Body of pancreas (tissue), 4 donors: ENCODE results near the gene CABP1. TPM values are rescaled to one million over a fixed set of nuclear protein-coding genes. Genes with fewer than 3 reads are reported as not detected.

Experiments
- ATAC-seq: fragments of 150-250 bp; one replicate; pipeline ENCODE4 v1.9.1; 2016
- DNase-seq, 4 donors: peaks; one replicate each; pipeline ENCODE4 v3.0.0-alpha.2; 2019
- H3K27ac ChIP-seq, 4 donors: fragments of 200-600 bp; sonication (generic); 1 replicate in 3 of 4; 2 replicates in 1 of 4; pipeline versions ENCODE4 v1.5.1 to v1.6.1; 2016 to 2019; ENCODE audit warnings: mild to moderate bottlenecking in 1 of 4, mixed read lengths in 1 of 4, moderate library complexity in 1 of 4
- H3K27me3 ChIP-seq, 2 donors: fragments of 200-600 bp; sonication (generic); one replicate each; pipeline ENCODE4 v1.6.0; 2016; ENCODE audit warnings: mild to moderate bottlenecking in 1 of 2
- H3K36me3 ChIP-seq, 2 donors: fragments of 200-600 bp; sonication (generic); replicated peaks in 1 of 2; 2 replicates each; pipeline ENCODE4 v1.5.1; 2016; ENCODE audit warnings: low read depth in 2 of 2; ENCODE audit not compliant: insufficient read depth in 1 of 2
- H3K4me1 ChIP-seq: fragments of 200-600 bp; sonication (generic); one replicate; pipeline ENCODE4 v1.6.0; 2016
- H3K4me3 ChIP-seq, 2 donors: fragments of 200-600 bp; sonication (generic); 1 replicate in 1 of 2; 2 replicates in 1 of 2; pipeline ENCODE4 v1.5.1; 2016 to 2019
- H3K9me3 ChIP-seq, 3 donors: fragments of 200-600 bp; sonication (generic); 1 replicate in 2 of 3; 2 replicates in 1 of 3; pipeline ENCODE4 v1.5.1; 2016
- CTCF ChIP-seq, 7 experiments: fragments of 450-650 bp in 4 of 7; fragments of 200-600 bp in 3 of 7; sonication (generic) in 3 of 7; IDR thresholded peaks; one replicate each; pipeline ENCODE4 v1.5.1; 2016 to 2019; ENCODE audit warnings: antibody characterized with exemption in 7 of 7
- POLR2A ChIP-seq, 3 donors: fragments of 450-650 bp; IDR thresholded peaks; one replicate each; pipeline ENCODE4 v1.6.1; 2016; ENCODE audit warnings: antibody characterized with exemption in 3 of 3, mild to moderate bottlenecking in 2 of 3
- WGBS, 2 donors: methylation state at CpG; one replicate each; pipeline ENCODE4 v1.1.5; 2017; 5-methylcytosine and 5-hydroxymethylcytosine counted together
- intact Hi-C: fragments of 100-400 bp; cut with DNase I; formaldehyde crosslinking; loops from one replicate; pipeline ENCODE4 v1.15.1; 2023
- total RNA-seq, 2 donors: library from RNA; depleted of rRNA; stranded (reverse); fragments of >200 nt; gene quantifications; one replicate each; pipeline ENCODE4 v1.1.0, GENCODE V29; 2016

CABP1 gene
- total RNA-seq, 2 donors from 2014 or later = 0.33 to 1.0 TPM

GRCh38 chr12:120678572-120678971 lies 38.1 kb downstream of the CABP1 start:
- H3K27ac ChIP-seq = peak overlapping the region in 1 of 4 donors; percentile 25
- no peaks in the 10 kb centered on the region for H3K9me3 ChIP-seq
- no peak for ATAC-seq
- no peak for DNase-seq
- H3K4me1 ChIP-seq = no peaks in the 10 kb centered on the region
- intact Hi-C loops = no loop called here
- TF ChIP-seq CTCF (IDR thresholded peaks at IDR 0.05) (no peak), POLR2A (IDR thresholded peaks at IDR 0.05) (no peak)
- no peaks in the 10 kb centered on the region for H3K27me3 ChIP-seq
- WGBS, 2 donors = 68 to 85% methylated on average over 8 of the region's 8 CpGs
- H3K4me3 ChIP-seq = no peak overlapping the region
- H3K36me3 ChIP-seq = no peaks in the 10 kb centered on the region

GRCh38 chr12:120680165-120680738 lies 39.8 kb downstream of the CABP1 start:
- no peak for DNase-seq
- no peak for ATAC-seq
- WGBS, 2 donors = 45 to 52% methylated on average over 4 to 5 of the region's 5 CpGs
- H3K9me3 ChIP-seq = no peaks in the 10 kb centered on the region
- no peaks in the 10 kb centered on the region for H3K4me1 ChIP-seq
- intact Hi-C loops = no loop called here
- no peaks in the 10 kb centered on the region for H3K27me3 ChIP-seq
- H3K36me3 ChIP-seq = no peaks in the 10 kb centered on the region
- no peak overlapping the region for H3K4me3 ChIP-seq
- TF ChIP-seq POLR2A (IDR thresholded peaks at IDR 0.05) (no peak), CTCF (IDR thresholded peaks at IDR 0.05) (no peak)
- no peak overlapping the region for H3K27ac ChIP-seq

GRCh38 chr12:120684523-120684932 lies 44.1 kb downstream of the CABP1 start:
- TF ChIP-seq POLR2A (IDR thresholded peaks at IDR 0.05) (no peak), CTCF (IDR thresholded peaks at IDR 0.05) (no peak)
- ATAC-seq (no peak), DNase-seq (peak in 1 of 4 donors; percentile 17)
- intact Hi-C loops = no loop called here
- H3K4me3 ChIP-seq = no peak overlapping the region
- no peaks in the 10 kb centered on the region for H3K9me3 ChIP-seq
- peaks cover 10% of the 10 kb centered on the region for H3K4me1 ChIP-seq
- no peaks in the 10 kb centered on the region for H3K36me3 ChIP-seq
- H3K27me3 ChIP-seq = no peaks in the 10 kb centered on the region
- H3K27ac ChIP-seq = no peak overlapping the region
- 68 to 73% methylated on average over 8 of the region's 8 CpGs for WGBS, 2 donors

- no peak for DNase-seq
- ATAC-seq = no peak
- Histone ChIP-seq H3K4me1 (peaks cover 20% of the 10 kb centered on the region), H3K4me3 (no peak overlapping the region), H3K27ac (peak overlapping the region in 1 of 4 donors; percentile 96), H3K9me3 (no peaks in the 10 kb centered on the region), H3K36me3 (no peaks in the 10 kb centered on the region), H3K27me3 (no peaks in the 10 kb centered on the region)
- intact Hi-C loops = no loop called here
- 63 to 64% methylated on average over 3 of the region's 3 CpGs for whole genome bisulfite sequencing, 2 donors
- TF ChIP-seq POLR2A (IDR thresholded peaks at IDR 0.05) = no peak
- TF ChIP-seq CTCF (IDR thresholded peaks at IDR 0.05) = no peak
These were observed 45.1 kb downstream of the CABP1 start for GRCh38 chr12:120685522-120685921.

- no peaks in the 10 kb centered on the region for H3K9me3 ChIP-seq
- peak overlapping the region; percentile 34 to 75 for H3K4me3 ChIP-seq
- H3K36me3 ChIP-seq = no peaks in the 10 kb centered on the region
- H3K4me1 ChIP-seq = peaks cover 27% of the 10 kb centered on the region
- DNase-seq (peak; percentile 99 to 100 (median 99)), ATAC-seq (peak; percentile 87)
- WGBS, 2 donors = 0 to 2% methylated on average over 14 to 46 of the region's 46 CpGs
- intact Hi-C loops = no loop called here
- no peak for TF ChIP-seq CTCF (IDR thresholded peaks at IDR 0.05)
- peak; percentile 66 to 77 (median 75) for TF ChIP-seq POLR2A (IDR thresholded peaks at IDR 0.05)
- H3K27me3 ChIP-seq = no peaks in the 10 kb centered on the region
- peak overlapping the region; percentile 83 to 96 (median 86) for H3K27ac ChIP-seq
These were observed 45.8 kb downstream of the CABP1 start for GRCh38 chr12:120686151-120686689.
